Activated CD8-positive, alpha-beta memory T cell treated with anti-CD3 and anti-CD28 coated beads, Interleukin-2, amount 50 U/mL, for 1 hour (primary cell): ENCODE data around the gene AVPR2.

Experiments
- DNase-seq: peaks from one replicate; pipeline ENCODE4 v3.0.0-alpha.2; 2020; ENCODE audit errors: extremely low read depth

Gene AVPR2

GRCh38 chrX:153885968-153886903, 18.2 kb upstream of the AVPR2 start, which contains the start of gene L1CAM:
TSS of gene L1CAM (minus strand) at chrX:153886173. CDS start at chrX:153875836, 10,337 bp downstream.
- no peak for DNase-seq

- DNase-seq = no peak
Observed at GRCh38 chrX:153886915-153887314, 17.6 kb upstream of the AVPR2 start.

GRCh38 chrX:153887385-153887784, 17.1 kb upstream of the AVPR2 start:
- no peak for DNase-seq

- no peak for DNase-seq
Observed at GRCh38 chrX:153888344-153888743, 16.1 kb upstream of the AVPR2 start.

- no peak for DNase-seq
Observed at GRCh38 chrX:153889123-153889522, 15.3 kb upstream of the AVPR2 start.

- DNase-seq = no peak
Observed at GRCh38 chrX:153897899-153898298, 6.6 kb upstream of the AVPR2 start.

GRCh38 chrX:153900831-153901752, 3.4 kb upstream of the AVPR2 start:
- no peak for DNase-seq

GRCh38 chrX:153901753-153902140, 2.7 kb upstream of the AVPR2 start:
- DNase-seq = no peak

GRCh38 chrX:153902385-153902784, 2.1 kb upstream of the AVPR2 start:
- no peak for DNase-seq

GRCh38 chrX:153903238-153903980, 1.1 kb upstream of the AVPR2 start:
- DNase-seq = no peak

GRCh38 chrX:153905481-153906095, 1.1 kb downstream of the AVPR2 start:
- no peak for DNase-seq

GRCh38 chrX:153906126-153906917, 1.8 kb downstream of the AVPR2 start:
- no peak for DNase-seq

GRCh38 chrX:153907456-153907855, 3.0 kb downstream of the AVPR2 start:
- no peak for DNase-seq

- no peak for DNase-seq
Observed at GRCh38 chrX:153908219-153908860, 3.9 kb downstream of the AVPR2 start.

- no peak for DNase-seq
Observed at GRCh38 chrX:153909024-153909979, 4.8 kb downstream of the AVPR2 start.

- DNase-seq = no peak
Observed at GRCh38 chrX:153909980-153910360, 5.5 kb downstream of the AVPR2 start.

- DNase-seq = no peak
Observed at GRCh38 chrX:153910446-153910845, 6.0 kb downstream of the AVPR2 start.

- no peak for DNase-seq
Observed at GRCh38 chrX:153911798-153912197, 7.3 kb downstream of the AVPR2 start.

- no peak for DNase-seq
Observed at GRCh38 chrX:153913211-153913610, 8.7 kb downstream of the AVPR2 start.
